ENCODE measurements around the gene SOX6. TPM values are rescaled to one million over a fixed set of nuclear protein-coding genes. Genes with fewer than 3 reads are reported as not detected.

The SOX6 gene
- total RNA-seq, 1 donor from 2014 or later = 13.4 TPM

DNA sequence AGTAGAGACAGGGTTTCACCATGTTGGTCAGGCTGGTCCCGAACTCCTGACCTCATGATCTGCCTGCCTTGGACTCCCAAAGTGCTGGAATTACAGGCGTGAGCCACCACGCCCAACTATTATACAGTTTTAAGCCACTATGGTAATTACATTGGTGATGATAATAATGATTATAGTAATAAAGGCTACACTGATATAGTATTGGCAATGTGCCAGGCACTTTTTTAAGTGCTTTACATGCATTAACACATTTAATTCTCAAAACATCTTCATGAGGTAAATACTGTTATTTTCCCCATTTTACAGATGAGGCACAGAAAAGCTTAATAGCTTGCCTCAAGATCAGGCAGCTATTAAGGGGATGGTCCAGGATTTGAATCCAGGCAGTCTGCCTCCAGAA is 222.5 kb downstream of the SOX6 start:
- Mint-ChIP-seq H3K36me3 (ENCODE audit: unreplicated experiment) (peaks cover 3% of the 10 kb centered on the region), H3K27me3 (ENCODE audit: unreplicated experiment) (no peaks in the 10 kb centered on the region), H3K27ac (ENCODE audit: unreplicated experiment) (no peak overlapping the region), H3K4me1 (ENCODE audit: unreplicated experiment) (peaks cover 5% of the 10 kb centered on the region), H3K4me3 (ENCODE audit: unreplicated experiment) (no peak overlapping the region), H3K9me3 (ENCODE audit: unreplicated experiment) (peaks cover 16% of the 10 kb centered on the region)
- DNase-seq (ENCODE audit: extremely low spot score, unreplicated experiment) = no peak
- TF ChIP-seq CTCF (IDR thresholded peaks at IDR 0.05) = no peak

DNA sequence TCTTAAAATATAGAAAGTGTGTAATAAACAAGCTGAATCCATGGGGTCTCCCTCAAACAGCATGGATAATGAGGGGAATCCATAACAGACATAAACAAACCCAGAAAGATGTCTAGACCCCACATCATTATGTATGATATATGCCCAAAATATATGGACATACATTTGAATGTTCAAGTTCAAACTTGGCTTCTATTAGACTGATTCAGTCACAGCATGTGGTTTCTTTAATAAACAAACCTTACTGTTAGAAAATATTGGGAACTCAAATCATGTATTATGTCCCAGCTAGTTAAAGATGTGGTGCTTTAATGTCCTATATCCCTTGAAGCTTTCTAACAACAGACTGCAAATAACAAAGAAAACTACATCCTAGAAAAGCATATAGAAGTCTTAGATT is 228.6 kb downstream of the SOX6 start:
- Mint-ChIP-seq H3K4me3 (ENCODE audit: unreplicated experiment) (no peak overlapping the region), H3K27ac (ENCODE audit: unreplicated experiment) (no peak overlapping the region), H3K27me3 (ENCODE audit: unreplicated experiment) (no peaks in the 10 kb centered on the region), H3K9me3 (ENCODE audit: unreplicated experiment) (no peaks in the 10 kb centered on the region), H3K36me3 (ENCODE audit: unreplicated experiment) (no peaks in the 10 kb centered on the region), H3K4me1 (ENCODE audit: unreplicated experiment) (no peaks in the 10 kb centered on the region)
- no peak for TF ChIP-seq CTCF (IDR thresholded peaks at IDR 0.05)
- DNase-seq (ENCODE audit: extremely low spot score, unreplicated experiment) = no peak

DNA sequence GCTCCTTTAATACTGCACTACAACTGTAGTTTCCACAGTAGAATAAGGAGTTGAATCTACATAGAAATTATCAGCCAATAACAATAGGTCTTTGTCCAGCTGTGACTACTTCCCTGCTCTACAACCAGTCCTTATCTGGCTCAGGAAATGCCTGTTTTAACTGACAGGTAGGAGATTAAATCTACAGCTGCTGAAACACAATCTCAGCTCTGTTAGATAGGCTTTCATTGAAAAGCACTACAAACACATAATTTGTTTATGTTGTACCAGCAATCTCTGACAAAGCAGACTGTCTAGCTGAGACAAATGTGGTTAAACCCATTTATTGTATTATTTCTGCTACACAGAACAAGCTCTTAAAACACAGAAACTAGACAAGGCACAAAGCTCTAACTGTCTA is 230.0 kb downstream of the SOX6 start:
- H3K27ac Mint-ChIP-seq (ENCODE audit: unreplicated experiment) = no peak overlapping the region
- no peaks in the 10 kb centered on the region for H3K4me1 Mint-ChIP-seq (ENCODE audit: unreplicated experiment)
- H3K27me3 Mint-ChIP-seq (ENCODE audit: unreplicated experiment) = no peaks in the 10 kb centered on the region
- TF ChIP-seq CTCF (IDR thresholded peaks at IDR 0.05) = no peak
- H3K4me3 Mint-ChIP-seq (ENCODE audit: unreplicated experiment) = no peak overlapping the region
- DNase-seq (ENCODE audit: extremely low spot score, unreplicated experiment) = no peak
- H3K36me3 Mint-ChIP-seq (ENCODE audit: unreplicated experiment) = no peaks in the 10 kb centered on the region
- H3K9me3 Mint-ChIP-seq (ENCODE audit: unreplicated experiment) = no peaks in the 10 kb centered on the region

GRCh38 chr11:16125796-16126195 is 230.6 kb downstream of the SOX6 start:
- Mint-ChIP-seq H3K4me3 (ENCODE audit: unreplicated experiment) (no peak overlapping the region), H3K27ac (ENCODE audit: unreplicated experiment) (no peak overlapping the region), H3K4me1 (ENCODE audit: unreplicated experiment) (no peaks in the 10 kb centered on the region), H3K9me3 (ENCODE audit: unreplicated experiment) (no peaks in the 10 kb centered on the region), H3K36me3 (ENCODE audit: unreplicated experiment) (no peaks in the 10 kb centered on the region), H3K27me3 (ENCODE audit: unreplicated experiment) (no peaks in the 10 kb centered on the region)
- TF ChIP-seq CTCF (IDR thresholded peaks at IDR 0.05) = no peak
- no peak for DNase-seq (ENCODE audit: extremely low spot score, unreplicated experiment)

DNA sequence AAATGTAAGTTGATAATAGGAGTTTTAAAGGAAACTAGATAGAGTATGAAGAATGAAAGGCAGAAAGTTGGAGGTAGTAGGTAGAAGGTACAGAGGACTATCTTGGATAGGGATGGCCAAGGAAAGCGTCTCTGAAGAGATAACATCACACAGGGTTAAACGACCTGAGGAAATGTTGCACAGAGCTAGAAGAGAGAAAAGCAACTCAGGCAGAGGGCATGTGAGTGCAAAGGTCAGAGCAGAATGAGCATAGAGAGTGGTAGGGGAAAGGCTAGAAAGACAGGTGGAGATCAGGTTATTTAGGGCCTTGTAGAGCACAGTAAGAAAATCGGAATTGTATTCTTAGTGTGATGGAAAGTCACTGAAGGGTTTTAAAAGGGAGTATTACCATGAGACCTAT is 232.0 kb downstream of the SOX6 start:
- no peaks in the 10 kb centered on the region for H3K27me3 Mint-ChIP-seq (ENCODE audit: unreplicated experiment)
- no peak for DNase-seq (ENCODE audit: extremely low spot score, unreplicated experiment)
- H3K9me3 Mint-ChIP-seq (ENCODE audit: unreplicated experiment) = no peaks in the 10 kb centered on the region
- no peak overlapping the region for H3K27ac Mint-ChIP-seq (ENCODE audit: unreplicated experiment)
- H3K36me3 Mint-ChIP-seq (ENCODE audit: unreplicated experiment) = no peaks in the 10 kb centered on the region
- TF ChIP-seq CTCF (IDR thresholded peaks at IDR 0.05) = no peak
- no peaks in the 10 kb centered on the region for H3K4me1 Mint-ChIP-seq (ENCODE audit: unreplicated experiment)
- no peak overlapping the region for H3K4me3 Mint-ChIP-seq (ENCODE audit: unreplicated experiment)
